GM10847 (cell line): ENCODE measurements around the gene MPST.

ENCODE experiments used
- POLR2A ChIP-seq: IDR thresholded peaks from 2 replicates; pipeline ENCODE4 v1.6.1; 2011; ENCODE audit not compliant: insufficient read length; ENCODE audit errors: extremely low read depth

The MPST gene

DNA sequence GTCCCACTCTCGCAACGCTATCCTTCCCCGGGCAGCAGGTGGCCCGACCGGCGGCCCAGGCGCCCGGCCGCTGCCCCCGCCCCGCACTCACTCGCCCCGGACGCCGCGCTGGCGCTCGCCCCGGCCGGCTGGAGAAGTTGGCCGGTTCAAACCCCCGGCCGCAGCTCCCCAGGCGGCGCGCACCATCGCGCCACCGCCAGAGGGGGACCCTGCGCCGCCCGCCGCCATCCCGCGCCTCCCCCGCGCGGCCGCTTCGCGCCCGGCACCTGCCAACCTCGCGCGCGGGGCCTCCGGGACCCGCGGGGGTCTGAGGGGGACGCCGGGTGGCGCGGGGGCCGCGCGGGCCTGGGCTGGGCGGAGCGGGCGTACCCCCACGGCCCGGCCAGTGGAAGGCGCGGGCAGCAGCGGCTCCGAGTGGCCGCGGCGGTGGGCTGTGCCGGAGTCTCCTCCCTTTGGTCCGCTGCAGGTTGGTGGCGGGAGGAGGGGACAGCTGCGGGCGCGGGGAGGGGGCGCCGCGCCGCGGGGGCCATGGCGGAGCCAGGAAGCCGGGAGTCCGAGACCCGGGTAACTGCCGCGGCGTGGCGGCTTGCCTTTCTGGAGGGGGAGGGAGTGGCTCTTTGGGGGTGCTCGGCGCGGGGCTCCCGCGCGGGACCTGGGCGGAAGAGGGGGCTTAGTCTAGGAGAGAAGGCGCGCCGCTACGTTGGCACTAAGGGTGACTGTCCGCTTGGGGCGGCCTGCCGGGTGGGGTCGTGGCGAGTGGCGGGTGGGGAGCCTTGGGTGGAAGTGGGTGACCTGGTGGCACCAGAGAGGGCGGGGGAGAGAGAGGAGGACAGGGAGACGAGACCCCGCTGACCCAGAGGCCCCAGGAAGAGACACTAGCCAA lies at the start of gene MPST, which contains the start of gene TST:
TSS of gene MPST (plus strand) at position 434 of the 883 bp plus-strand sequence. CDS start at position 529, 95 bp downstream.
TSS of gene TST (minus strand) at position 139 of the 883 bp plus-strand sequence. CDS start 715 bp downstream, outside the sequence.
- TF ChIP-seq POLR2A: peak; percentile 68

- TF ChIP-seq POLR2A: no peak
Measured at GRCh38 chr22:36971341-36972125, 48.0 kb upstream of the MPST start.

GRCh38 chr22:36976606-36977005 lies 42.9 kb upstream of the MPST start:
- no peak for TF ChIP-seq POLR2A

- TF ChIP-seq POLR2A: no peak
Measured at GRCh38 chr22:36977401-36977861, 42.1 kb upstream of the MPST start.

DNA sequence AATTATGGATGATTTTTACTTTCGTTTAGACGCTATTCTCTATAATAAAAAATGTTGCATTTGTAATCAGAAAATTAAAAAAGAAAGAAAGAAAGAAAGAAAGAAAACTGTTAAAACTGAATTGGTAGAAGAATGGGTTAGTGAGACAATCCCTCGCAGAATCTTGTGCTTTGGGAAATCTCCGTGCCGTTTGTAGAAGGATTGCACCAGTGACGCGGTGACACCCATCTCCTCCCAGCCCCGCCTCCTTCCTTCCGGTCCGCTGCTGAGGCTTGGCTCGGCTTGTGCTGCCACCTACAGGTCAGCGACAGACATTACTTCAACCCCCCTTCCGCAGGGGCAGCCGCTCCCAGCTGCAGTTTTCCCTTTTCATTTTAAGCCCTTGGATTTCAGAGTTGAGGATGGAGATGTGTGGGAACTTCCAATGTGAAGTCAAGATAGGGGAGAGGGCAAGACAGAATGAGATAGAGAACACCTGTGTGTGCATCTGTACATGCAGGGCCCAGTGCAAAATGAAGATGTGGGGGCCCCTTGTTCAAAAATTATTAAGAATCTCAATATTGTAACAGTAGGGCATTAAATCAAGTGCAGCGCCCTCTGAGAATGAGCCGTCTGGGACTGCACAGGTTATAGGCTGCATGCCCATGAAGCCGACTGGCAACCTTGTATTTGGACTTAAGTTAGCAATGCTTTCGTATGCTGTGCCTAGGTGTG lies 41.4 kb upstream of the MPST start:
- TF ChIP-seq POLR2A: no peak

GRCh38 chr22:36979016-36979910 lies 40.3 kb upstream of the MPST start:
- TF ChIP-seq POLR2A: no peak

GRCh38 chr22:36981247-36981775 lies 38.2 kb upstream of the MPST start:
- no peak for TF ChIP-seq POLR2A

- TF ChIP-seq POLR2A: no peak
Measured at GRCh38 chr22:36982136-36982535, 37.4 kb upstream of the MPST start.

DNA sequence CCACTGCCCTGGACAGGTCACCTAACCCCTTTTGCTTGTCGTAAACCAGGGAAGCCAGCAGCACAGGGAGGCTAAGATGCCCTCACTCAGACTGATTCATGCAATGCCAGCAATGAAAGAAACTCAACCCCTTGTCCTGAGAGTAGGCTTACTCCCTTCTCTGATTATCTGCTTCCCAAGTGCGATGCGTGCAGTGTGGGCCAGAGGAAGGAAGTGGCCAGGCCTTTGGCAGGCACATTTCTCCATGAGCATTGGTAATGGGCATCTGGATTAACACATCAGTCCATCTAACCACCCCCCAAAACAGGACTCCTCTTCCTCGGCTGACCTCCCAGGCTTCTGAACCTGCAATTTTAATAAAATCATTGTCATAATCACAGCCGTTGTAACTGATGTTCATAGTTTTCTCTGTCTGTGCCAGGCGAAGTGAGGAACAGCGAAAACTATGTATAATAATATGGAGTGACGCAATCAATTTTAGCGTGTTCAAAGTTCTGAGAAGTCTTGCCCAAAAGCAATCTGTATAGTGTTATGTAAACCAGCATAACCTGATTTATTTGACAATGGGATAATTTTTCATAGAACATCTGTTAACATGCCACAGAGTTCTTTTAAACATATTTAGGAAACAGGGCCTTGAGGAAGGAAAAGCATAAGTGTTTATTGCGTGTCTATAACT lies 34.2 kb upstream of the MPST start:
- no peak for TF ChIP-seq POLR2A

GRCh38 chr22:36986242-36986821 lies 33.2 kb upstream of the MPST start:
- no peak for TF ChIP-seq POLR2A

- no peak for TF ChIP-seq POLR2A
Measured at GRCh38 chr22:36988075-36988832, 31.3 kb upstream of the MPST start.

GRCh38 chr22:36990457-36990856 lies 29.1 kb upstream of the MPST start:
- TF ChIP-seq POLR2A: no peak
